ENCODE measurements around the gene ZFP62.

ZFP62 gene

DNA sequence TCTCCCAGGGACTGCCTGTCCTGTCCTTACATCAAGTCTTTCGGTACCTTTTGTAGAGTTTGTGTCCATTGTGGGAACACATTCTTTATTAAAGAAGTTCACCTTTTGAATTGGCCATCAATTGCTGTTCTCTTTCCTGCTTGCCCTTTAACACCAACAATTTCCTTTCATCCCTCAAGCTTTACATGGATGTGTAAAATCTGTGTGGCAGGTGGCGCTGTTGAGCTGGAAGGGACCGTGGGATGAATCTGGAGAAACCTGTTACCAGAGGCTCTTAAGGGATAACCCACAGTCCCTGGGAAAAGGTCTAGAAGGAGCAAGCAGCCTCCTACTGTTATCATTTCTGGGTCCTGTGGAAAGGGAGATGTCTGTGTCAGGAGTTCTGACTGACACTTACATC, 7.9 kb upstream of the ZFP62 start:
- DNase-seq (ENCODE audit: low spot score), result peak; percentile 61

DNA sequence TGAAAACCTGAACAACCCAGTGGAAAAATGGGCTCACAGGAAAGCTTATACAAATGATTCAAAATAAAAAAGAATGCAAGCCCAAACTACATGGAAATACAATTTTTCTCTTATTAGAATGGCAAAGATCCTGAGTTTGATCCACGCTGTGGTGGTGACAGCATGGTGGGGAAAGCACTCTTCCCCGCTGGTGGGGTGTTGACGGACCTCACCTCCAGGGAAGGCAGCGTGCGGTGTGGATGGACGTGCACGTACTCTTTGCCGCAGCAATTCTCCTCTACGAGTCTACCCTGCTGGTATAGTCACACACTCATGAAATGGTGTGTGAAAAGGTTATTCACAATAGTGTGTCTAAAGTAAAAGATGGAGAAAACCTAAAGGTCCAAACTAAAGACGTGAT, 5.9 kb upstream of the ZFP62 start:
- DNase-seq (ENCODE audit: low spot score), result no peak

DNA sequence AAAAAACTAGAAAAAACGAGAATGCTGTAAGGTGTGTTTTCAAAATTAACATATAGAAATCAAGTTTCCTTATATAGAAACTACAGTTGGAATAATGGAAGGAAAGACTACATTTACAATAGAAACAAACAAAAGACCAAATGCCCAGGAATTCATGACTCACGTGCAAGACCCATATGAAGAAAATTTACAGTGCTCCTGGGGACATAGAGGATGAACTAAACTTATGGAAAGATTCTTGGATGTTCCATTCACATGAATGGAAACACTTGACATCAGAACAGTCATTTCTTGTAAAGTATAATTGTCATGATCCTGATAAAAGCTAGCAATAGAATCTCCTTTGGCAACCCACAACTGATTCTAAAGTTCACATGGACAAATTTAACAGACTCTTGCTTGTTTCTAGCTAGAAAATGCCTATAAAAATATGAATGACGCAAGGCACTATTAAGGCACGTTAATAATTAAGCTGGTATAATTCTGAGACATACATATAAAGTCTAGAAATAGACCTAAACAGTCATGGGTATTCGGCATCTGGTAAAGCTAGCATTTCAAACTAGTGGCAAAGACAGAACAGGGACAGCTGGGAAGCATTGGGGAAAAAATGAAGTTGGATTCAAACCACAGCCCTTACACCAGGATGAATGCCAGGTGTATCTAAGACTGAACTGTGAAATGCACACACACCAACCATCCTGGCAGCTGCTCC, 5.1 kb upstream of the ZFP62 start:
- no peak for DNase-seq (ENCODE audit: low spot score)

DNA sequence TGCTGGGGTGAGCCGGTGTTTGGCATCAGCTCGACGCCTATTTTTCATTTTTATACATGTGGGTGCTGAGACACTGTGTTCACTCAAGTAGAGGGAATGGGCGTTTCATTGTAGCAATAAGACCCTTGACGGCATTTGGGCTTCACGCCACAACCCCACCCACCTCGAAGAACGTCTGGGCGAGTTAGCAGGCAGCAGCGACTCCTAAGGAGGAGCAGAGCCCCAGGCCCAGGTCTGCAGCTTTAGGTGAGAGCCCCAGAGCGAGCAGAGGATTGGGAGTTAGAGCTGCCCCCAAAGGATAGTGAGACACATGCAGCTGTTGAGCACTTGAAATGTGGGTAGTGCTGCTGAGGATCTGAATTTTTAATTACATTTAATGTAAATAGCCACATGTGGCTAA, 1.6 kb upstream of the ZFP62 start:
- DNase-seq (ENCODE audit: low spot score), result no peak

DNA sequence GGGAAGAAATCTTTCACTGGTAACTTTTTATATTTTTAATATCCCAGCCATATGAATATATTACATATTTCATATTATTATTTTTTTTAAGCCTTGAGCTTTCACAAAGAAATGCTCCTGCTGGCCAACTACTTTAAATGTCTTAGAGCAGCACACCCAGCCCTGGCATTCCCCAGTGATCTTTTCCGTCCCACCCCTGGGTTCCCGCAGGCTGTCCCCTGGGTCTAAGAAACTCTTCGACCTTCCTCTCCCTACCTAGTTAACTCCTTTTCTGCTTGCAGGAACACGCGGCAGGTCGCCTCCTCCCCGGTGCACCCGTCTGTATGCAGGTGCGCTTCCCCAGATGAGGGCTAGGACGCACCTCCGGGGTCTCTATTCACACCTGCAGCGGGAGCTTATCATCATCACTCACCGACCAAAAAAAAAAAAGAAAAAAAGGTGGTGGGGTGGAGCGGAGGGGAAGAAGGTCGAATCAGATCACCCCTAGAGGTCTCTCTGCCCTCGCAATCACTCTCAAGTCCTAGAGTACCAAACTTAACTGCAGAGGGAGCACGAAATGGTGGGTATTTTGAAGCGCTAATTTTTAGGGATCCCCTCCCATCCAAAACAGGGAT, 696 bp downstream of the ZFP62 start:
- DNase-seq (ENCODE audit: low spot score), result peak; percentile 72

DNA sequence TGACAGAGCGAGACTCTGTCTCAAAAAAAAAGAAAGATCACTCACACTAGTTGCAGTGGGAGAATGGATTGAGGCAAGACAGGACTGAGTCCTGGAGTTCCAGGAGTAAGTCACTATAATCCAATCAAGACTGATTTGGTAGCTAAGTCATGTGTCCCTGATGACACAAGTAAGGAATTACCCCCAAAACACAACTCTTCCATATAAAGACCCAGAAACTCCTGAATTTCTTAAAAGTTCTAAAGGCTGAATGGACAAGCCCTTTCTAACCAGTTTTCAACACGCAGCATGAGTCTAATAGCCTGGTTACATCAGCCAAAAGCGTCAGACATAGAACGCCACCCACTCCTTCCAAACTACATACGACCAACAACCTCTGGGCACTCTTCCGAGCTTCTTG, 2.5 kb downstream of the ZFP62 start:
- DNase-seq (ENCODE audit: low spot score), result no peak

DNA sequence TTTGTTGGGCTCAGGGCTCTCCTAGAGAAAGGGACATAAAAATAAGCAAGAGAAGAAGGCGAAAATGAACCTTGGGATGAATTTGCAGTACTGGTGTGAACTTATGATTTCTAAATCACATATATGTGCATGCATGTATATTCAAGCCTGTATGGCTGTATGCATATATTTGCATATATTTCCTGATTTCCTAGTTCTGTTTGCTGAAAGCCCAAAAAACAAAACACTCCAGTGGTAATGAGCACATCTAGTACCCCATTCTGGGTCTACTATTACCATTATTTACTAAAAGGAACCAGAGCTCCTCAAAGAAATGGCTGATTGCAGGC, 7.3 kb downstream of the ZFP62 start:
- no peak for DNase-seq (ENCODE audit: low spot score)

DNA sequence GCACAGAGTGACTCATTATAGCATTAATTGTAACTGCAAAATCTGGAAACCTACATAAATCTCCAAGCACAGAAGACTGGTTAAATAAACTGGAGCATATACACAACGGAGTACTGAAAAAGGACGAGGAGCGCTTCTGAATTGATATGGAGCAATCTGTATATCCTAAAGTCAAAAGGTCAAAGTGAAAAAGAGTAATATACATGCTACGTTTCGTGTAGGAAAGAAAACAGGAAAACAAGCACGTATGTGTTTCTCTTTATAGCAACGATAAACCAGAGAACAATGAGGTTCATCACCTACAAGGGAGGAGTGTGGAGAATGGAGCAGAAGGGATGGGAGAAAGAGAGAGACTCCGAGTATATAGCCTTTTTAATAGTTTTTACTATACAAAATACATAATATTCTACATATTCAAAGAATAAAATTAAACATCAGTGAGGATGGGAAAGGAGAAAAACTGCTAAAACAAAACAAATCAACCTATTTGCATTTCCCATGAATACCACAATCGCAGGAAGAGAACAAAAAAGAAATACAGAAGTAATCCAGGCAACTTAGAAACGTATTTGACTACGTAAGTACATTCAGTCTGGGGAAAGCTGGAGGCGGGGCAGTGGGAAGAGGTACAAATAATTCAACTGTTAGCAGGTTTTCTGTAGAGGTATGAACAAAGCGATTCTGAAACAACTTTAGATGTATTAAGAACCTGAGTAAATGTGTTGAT, 7.8 kb downstream of the ZFP62 start:
- no peak for DNase-seq (ENCODE audit: low spot score)

DNA sequence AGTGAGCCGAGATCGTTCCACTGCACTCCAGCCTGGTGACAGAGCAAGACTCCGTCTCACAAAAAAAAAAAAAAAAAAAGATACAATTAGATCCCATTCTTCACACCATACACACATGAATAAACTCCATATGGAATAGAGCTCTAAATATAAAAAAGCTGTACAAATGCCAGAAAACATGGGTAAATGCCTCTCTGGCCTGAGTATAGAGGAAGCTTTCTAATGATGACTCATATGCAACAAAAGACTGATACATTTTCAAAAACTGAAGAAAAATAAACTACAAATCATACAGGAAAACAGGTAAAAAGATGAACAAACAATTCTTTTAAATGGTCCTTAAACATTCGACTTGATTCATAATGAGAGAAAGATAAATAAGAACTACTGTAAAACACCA, 8.6 kb downstream of the ZFP62 start:
- DNase-seq (ENCODE audit: low spot score), result no peak

DNA sequence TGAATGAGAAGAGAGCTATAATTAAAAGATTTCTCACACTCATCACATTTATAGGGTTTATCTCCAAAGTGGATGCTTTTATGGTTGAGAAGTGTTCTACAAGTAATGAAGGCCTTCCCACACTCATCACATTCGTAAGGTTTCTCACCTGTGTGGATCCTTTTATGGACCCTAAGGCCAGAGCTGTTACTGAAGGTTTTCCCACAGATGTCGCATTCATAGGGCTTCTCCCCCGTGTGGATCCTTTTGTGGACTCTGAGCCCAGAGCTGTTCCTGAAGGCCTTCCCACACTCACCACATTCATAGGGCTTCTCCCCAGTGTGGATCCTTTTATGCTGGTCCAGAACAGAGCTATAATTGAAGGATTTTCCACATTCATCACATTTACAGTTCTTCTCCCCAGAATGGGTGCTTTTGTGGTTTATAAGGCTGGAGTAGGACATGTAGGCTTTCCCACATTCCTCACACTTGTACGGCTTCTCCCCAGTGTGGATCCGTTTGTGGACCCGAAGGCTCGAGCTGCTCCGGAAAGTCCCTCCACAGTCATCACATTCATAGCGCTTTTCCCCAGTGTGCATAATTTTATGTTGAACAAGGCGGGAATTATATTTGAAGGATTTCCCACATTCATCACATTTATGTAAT, 10.5 kb downstream of the ZFP62 start:
- DNase-seq (ENCODE audit: low spot score), result no peak

DNA sequence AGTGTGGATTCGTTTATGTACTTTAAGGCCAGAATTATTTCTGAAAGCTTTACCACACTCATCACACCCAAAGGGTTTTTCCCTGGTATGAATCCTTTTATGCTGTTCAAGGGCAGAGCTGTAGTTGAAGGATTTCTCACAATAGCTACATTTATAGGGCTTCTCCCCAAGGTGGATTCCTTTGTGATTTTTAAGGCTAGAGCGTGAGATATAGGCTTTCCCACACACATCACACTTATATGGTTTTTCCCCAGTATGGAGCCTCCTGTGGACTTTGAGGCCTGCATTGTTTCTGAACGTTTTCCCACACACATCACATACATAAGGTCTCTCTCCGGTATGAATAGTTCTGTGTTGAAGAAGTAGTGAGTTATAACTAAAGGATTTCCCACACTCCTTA, 11.2 kb downstream of the ZFP62 start:
- DNase-seq (ENCODE audit: low spot score), result no peak

DNA sequence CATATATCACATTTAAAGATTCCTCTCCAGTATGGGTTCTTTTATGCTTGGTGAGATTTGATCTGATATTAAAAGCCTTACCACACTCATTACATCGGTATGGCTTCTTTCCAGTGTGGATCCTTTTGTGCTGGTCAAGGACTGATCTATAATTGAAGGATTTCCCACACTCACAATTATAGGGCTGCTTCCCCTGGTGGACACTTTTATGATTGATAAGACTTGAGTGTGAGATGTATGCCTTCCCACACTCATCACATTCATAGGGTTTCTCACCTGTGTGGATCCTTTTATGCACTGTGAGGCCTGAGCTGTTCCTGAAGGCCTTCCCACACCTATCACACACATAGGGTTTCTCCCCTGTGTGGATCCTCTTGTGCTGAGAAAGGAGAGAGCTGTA, 12.2 kb downstream of the ZFP62 start:
- no peak for DNase-seq (ENCODE audit: low spot score)

DNA sequence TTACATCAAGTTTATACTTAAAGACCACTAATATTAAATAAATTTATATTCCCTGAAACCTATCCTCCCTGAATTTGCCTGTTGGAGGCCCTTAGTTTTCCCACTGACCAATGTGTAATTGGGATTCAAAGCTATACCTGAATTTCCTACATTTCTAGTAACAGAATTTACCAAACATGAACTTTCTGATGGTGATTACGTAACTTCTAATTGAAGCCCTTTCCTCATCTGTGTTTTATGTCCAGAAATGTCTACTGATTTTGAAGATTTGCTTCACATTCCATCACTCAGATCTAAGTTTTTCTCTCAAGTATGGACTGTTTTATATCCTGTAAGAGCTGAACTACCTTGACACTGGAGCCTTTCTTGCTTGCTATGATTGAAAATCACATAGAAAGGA, 12.8 kb downstream of the ZFP62 start:
- DNase-seq (ENCODE audit: low spot score), result no peak

DNA sequence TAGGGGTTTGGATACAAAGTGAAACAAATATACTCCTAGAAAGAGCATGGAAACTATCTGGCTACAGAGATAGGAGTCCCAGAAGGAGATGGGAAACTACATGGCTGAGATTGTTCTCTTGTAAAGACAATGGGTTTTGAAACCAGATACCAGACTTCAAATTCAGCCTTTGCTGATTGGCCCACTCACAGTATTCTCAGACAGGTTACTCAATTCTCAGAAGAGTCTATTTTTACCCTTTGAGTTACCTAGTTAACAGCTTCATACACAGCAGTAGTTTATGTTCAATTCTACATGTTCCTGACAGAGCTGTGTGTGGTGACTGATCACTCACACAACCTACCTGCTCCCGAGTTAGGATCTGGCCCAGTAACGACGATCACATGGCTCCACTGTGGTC, 14.1 kb downstream of the ZFP62 start:
- no peak for DNase-seq (ENCODE audit: low spot score)

DNA sequence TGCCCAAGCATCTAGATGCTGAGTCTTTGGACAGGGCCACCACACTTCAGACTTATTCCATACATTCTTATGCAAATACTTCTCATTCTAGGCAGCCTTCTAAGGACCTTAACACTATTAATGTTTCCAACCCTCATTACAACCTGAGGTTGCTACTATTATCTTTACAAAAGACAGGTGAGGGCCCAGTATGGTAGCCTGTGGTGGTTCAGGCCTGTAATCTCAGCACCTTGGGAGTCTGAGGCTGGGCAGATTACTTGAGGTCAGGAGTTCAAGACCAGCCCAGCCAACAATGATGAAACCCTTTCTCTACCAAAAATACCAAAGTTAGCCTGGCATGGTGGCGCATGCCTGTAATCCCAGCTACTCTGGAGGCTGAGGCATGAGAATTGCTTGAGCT, 16.2 kb downstream of the ZFP62 start:
- no peak for DNase-seq (ENCODE audit: low spot score)

DNA sequence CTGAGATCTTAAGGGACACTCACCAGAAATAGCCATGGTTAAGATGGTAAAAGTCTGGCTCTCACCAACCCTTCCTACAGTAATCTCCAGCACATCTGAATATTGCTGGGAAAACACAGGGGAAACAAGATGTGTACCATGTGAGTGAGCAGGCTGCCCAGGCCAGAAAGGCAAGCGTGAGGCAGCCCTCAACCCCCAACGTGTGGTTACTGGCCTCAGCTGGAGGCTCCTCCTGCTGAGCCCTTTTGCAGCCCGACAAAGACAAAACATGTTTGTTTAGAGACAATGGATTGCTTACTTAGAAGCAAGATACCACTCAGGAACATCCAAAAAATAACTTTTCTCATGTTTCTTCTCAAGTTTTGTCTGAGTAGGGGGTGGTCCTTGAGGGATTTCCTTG, 16.6 kb downstream of the ZFP62 start:
- no peak for DNase-seq (ENCODE audit: low spot score)

DNA sequence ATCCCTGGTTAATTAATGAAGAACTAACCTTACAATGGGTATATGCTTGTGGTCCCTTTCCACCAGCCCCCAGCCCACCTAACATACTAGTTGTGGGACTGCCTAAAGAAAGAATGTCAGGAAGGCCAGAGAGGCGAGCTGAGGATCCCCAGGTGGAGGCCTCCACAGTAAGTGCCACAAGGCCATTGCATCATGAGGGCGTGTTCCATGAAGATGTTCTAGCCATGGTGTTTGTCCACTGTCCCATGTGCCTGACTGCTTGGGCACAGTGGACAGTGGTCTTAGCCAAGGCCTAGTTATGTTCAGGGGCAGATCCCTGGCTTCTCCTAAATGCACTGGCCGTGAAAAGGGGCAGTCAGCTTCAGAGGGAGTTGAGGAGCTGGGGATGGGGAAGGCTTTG, 21.1 kb downstream of the ZFP62 start:
- DNase-seq (ENCODE audit: low spot score), result no peak

DNA sequence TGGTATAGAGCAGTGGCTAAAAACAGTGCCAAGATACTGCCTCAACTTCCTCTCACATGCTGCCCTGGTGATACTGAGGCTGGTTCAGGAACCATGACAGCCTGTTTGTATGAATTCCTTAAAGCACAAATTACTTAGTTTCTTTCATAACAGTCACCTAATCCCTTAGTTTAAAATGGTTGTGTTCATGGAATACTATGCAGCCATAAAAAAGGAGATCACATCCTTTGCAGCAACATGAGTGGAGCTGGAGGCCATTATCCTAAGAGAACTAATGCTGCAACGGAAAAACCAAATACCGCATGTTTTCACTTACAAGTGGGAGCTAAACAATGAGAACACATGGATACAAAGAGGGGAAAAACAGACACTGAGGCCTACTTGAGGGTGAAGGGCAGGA, 21.8 kb downstream of the ZFP62 start:
- no peak for DNase-seq (ENCODE audit: low spot score)

DNA sequence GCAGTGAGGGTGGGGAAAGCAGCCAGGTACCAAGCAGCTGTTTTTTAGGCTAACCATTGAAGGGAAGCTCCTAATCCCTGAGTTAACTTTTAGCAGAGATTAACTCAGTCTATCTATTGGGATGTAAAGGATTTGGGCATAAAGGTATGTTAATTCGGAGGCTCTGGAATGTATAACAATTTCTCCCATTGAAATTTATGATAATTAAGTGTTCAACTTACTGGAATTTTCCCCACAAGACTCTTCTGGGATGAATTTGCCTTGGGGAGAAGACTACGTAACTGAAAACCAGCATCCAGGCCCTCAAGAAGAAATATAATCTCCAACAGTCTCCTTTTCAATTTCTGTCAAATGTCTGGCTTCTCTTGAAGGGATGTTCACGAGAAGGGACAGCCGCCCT, 23.6 kb downstream of the ZFP62 start:
- DNase-seq (ENCODE audit: low spot score), result no peak

DNA sequence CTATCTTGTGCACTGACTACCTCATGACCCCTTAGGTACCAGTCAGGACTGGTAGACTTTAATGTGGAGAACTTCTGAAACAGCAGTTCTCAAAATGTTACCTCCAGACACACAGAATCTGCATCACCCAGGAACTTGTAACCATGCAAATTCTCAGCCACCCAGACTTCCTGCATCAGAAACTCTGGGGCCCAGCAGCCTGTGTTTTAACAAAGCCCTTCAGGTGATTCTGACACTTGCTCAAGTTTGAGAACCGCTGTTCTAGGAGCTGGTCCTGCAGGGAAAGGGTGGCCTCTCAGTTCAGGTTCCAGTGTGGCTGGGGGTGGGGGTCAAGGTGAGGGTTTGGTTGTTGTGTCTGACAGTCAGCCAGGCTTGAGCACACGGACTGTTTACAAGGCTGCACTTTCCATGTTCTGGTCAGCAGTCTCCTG, 28.4 kb downstream of the ZFP62 start:
- DNase-seq (ENCODE audit: low spot score), result peak; percentile 62

DNA sequence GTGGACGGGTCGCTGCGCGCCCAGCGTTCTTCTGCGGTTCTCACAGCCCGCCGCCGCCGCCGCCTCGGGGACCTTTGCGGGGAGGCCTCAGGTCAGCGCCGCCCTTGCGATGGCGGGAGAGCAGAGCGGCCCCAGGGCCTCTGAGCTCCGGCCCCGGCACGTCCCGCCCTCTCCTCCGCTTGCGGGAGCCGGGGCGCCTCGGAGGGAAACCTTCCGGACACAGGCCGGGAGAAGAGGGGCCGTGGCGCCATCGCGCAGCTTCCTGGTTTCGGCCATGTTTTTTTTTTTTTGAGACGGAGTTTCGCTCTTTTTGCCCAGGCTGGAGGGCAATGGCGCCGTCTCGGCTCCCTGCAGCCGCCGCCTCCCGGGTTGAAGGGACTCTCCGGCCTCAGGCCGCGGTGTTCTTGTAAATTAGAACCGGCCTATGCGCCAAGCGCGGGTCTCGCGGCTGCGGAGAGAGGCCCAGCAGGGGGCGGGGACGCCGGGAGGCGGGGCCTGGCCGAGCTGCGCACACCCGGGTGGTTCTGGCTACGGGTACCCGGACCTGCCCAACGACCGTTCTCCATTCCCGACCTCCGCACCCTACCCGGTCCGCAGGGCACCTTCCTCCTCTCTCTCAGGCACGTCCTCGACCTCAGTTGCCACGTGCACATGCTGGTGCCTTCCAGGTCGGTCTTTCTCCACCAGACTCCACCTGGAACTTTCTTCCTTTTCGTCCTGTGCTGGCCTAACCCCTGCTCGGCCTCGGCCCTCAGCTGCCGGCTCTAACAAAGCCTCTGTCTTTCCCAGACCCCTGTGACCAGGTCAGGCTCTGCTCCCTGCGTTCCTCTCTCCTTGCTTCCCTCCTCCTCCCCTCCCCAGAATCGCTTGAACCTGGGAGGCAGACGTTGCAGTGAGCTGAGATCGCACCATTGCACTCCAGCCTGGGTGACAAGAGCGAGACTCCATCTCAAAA, 29.7 kb downstream of the ZFP62 start:
- peak; percentile 72 for DNase-seq (ENCODE audit: low spot score)
